Motor neuron (in vitro differentiated cells): ENCODE data around the gene GATA5. TPM values are rescaled to one million over a fixed set of nuclear protein-coding genes. Genes with fewer than 3 reads are reported as not detected.

Experiments used
- ATAC-seq, 8 experiments: fragments of 200-7000 bp; cut with Tn5 transposase; replicated peaks in 6 of 8; 2 replicates each; pipeline ENCODE4 v1.8.0; 2021; ENCODE audit warnings: mild to moderate bottlenecking in 8 of 8, moderate library complexity in 8 of 8
- H3K27ac ChIP-seq, 2 donors: fragments of 250-450 bp; sonication (Bioruptor Pico); 2 replicates each; pipeline ENCODE4 v1.9.0; 2021; ENCODE audit warnings: antibody characterized with exemption in 2 of 2, mild to moderate bottlenecking in 2 of 2, moderate library complexity in 1 of 2
- H3K4me1 ChIP-seq, 2 donors: fragments of 250-450 bp; sonication (Bioruptor Pico); replicated peaks in 1 of 2; 2 replicates each; pipeline ENCODE4 v1.6.1; 2021; ENCODE audit warnings: antibody characterized with exemption in 2 of 2, mild to moderate bottlenecking in 2 of 2, moderate library complexity in 1 of 2
- H3K4me3 ChIP-seq, 5 donors: fragments of 250-450 bp; sonication (Bioruptor Pico); 2 replicates each; pipeline ENCODE4 v1.9.0; 2021; ENCODE audit warnings: antibody characterized with exemption in 5 of 5, mild to moderate bottlenecking in 5 of 5, moderate library complexity in 4 of 5
- WGBS, 10 experiments: fragments of 450-650 bp; shearing (Covaris generic); methylation state at CpG; one replicate each; pipeline ENCODE4 v1.0.0; 2022; 5-methylcytosine and 5-hydroxymethylcytosine counted together
- in situ Hi-C, 9 experiments: fragments of 400-800 bp; cut with MboI; loops; one replicate each; pipeline ENCODE4 v1.15.0; 2021; ENCODE audit warnings: low sequenced_read_pairs in 9 of 9, low pct_unique_long_range_greater_than_20kb in 2 of 9; ENCODE audit not compliant: unreplicated experiment in 9 of 9
- total RNA-seq, 8 experiments: library from RNA; unstranded; fragments of 300-600 nt; gene quantifications; 2 replicates each; pipeline versions ENCODE4 v1.2.3 to v1.2.4, GENCODE V29; 2022

The GATA5 gene
- total RNA-seq, 8 experiments from 2014 or later = 0.11 to 0.58 (median 0.19) TPM; not detected in 2

GRCh38 chr20:62475027-62475771, 596 bp downstream of the GATA5 start:
- no peak overlapping the region for H3K27ac ChIP-seq
- WGBS, 10 experiments = 5 to 13% methylated on average over 6 to 8 of the region's 93 CpGs; no CpG with 5 or more reads in 8 of the 10 experiments
- in situ Hi-C loops = loop anchor here in 2 of 9 experiments (25.0 kb wide), 1 partner anchor 137 kb away; no protein-coding TSS in a partner anchor
- ATAC-seq = no peak
- H3K4me3 ChIP-seq = peak overlapping the region in 3 of 5 donors; percentile 5 to 26 (median 12)
- peaks cover 24 to 26% of the 10 kb centered on the region in 2 donors for H3K4me1 ChIP-seq

GRCh38 chr20:62474604-62475026, 1.2 kb downstream of the GATA5 start:
- no peak overlapping the region for H3K27ac ChIP-seq
- no peak for ATAC-seq
- 0 to 64% (median 7%) methylated on average over 4 to 17 of the region's 25 CpGs; no CpG with 5 or more reads in 2 of the 10 experiments for WGBS, 10 experiments
- no peak overlapping the region for H3K4me3 ChIP-seq
- peaks cover 29 to 31% of the 10 kb centered on the region in 2 donors for H3K4me1 ChIP-seq
- in situ Hi-C loops = loop anchor here in 2 of 9 experiments (25.0 kb wide), 1 partner anchor 138 kb away; no protein-coding TSS in a partner anchor

GRCh38 chr20:62473717-62474603, 1.8 kb downstream of the GATA5 start:
- ATAC-seq = peak; percentile 6 to 51 (median 36)
- Histone ChIP-seq H3K27ac (no peak overlapping the region), H3K4me1 (peaks cover 31% of the 10 kb centered on the region in 2 donors), H3K4me3 (no peak overlapping the region)
- WGBS, 10 experiments = 19 to 100% (median 40%) methylated on average over 1 to 8 of the region's 52 CpGs; no CpG with 5 or more reads in 6 of the 10 experiments
- in situ Hi-C loops = no loop called here

GRCh38 chr20:62472941-62473585, 2.7 kb downstream of the GATA5 start:
- Histone ChIP-seq H3K4me1 (peaks cover 31 to 37% of the 10 kb centered on the region in 2 donors), H3K4me3 (no peak overlapping the region), H3K27ac (no peak overlapping the region)
- ATAC-seq = no peak
- in situ Hi-C loops = no loop called here
- 7 to 80% (median 45%) methylated on average over 1 to 4 of the region's 30 CpGs; no CpG with 5 or more reads in 6 of the 10 experiments for WGBS, 10 experiments

- peaks cover 31 to 37% of the 10 kb centered on the region in 2 donors for H3K4me1 ChIP-seq
- H3K4me3 ChIP-seq = no peak overlapping the region
- 20 to 100% (median 76%) methylated on average over 1 to 9 of the region's 23 CpGs; no CpG with 5 or more reads in 1 of the 10 experiments for WGBS, 10 experiments
- no peak overlapping the region for H3K27ac ChIP-seq
- no peak for ATAC-seq
- in situ Hi-C loops = no loop called here
Measured at GRCh38 chr20:62472138-62472940, 3.5 kb downstream of the GATA5 start.

GRCh38 chr20:62470459-62470858, 5.3 kb downstream of the GATA5 start:
- H3K27ac ChIP-seq = no peak overlapping the region
- H3K4me3 ChIP-seq = no peak overlapping the region
- in situ Hi-C loops = no loop called here
- 0 to 86% methylated on average over 2 to 4 of the region's 12 CpGs; no CpG with 5 or more reads in 8 of the 10 experiments for WGBS, 10 experiments
- ATAC-seq = no peak
- peaks cover 29 to 32% of the 10 kb centered on the region in 2 donors for H3K4me1 ChIP-seq

- Histone ChIP-seq H3K27ac (no peak overlapping the region), H3K4me1 (peaks cover 27 to 29% of the 10 kb centered on the region in 2 donors), H3K4me3 (no peak overlapping the region)
- in situ Hi-C loops = no loop called here
- ATAC-seq = peak in 6 of 8 experiments; percentile 15 to 49 (median 21)
- WGBS, 10 experiments = 0 to 43% (median 17%) methylated on average over 1 to 16 of the region's 18 CpGs; no CpG with 5 or more reads in 3 of the 10 experiments
Measured at GRCh38 chr20:62470001-62470400, 5.8 kb downstream of the GATA5 start.

GRCh38 chr20:62469352-62469751, 6.4 kb downstream of the GATA5 start:
- Histone ChIP-seq H3K4me3 (no peak overlapping the region), H3K4me1 (peaks cover 23 to 26% of the 10 kb centered on the region in 2 donors), H3K27ac (no peak overlapping the region)
- no peak for ATAC-seq
- 55 to 100% methylated on average over 1 to 4 of the region's 17 CpGs; no CpG with 5 or more reads in 8 of the 10 experiments for WGBS, 10 experiments
- in situ Hi-C loops = no loop called here

GRCh38 chr20:62466806-62467537, 8.8 kb downstream of the GATA5 start:
- 0 to 100% (median 80%) methylated on average over 1 to 8 of the region's 19 CpGs; no CpG with 5 or more reads in 3 of the 10 experiments for WGBS, 10 experiments
- Histone ChIP-seq H3K27ac (no peak overlapping the region), H3K4me1 (peaks cover 27 to 30% of the 10 kb centered on the region in 2 donors), H3K4me3 (no peak overlapping the region)
- in situ Hi-C loops = no loop called here
- ATAC-seq = peak in 1 of 8 experiments; percentile 14

- WGBS, 10 experiments = 33 to 100% (median 90%) methylated on average over 1 to 8 of the region's 48 CpGs; no CpG with 5 or more reads in 7 of the 10 experiments
- H3K4me1 ChIP-seq = peaks cover 32% of the 10 kb centered on the region in 2 donors
- no peak overlapping the region for H3K4me3 ChIP-seq
- in situ Hi-C loops = no loop called here
- H3K27ac ChIP-seq = no peak overlapping the region
- peak in 5 of 8 experiments; percentile 25 to 60 (median 53) for ATAC-seq
Measured at GRCh38 chr20:62466072-62466760, 9.6 kb downstream of the GATA5 start.

- no peak for ATAC-seq
- no peak overlapping the region for H3K27ac ChIP-seq
- in situ Hi-C loops = no loop called here
- H3K4me1 ChIP-seq = peaks cover 38 to 39% of the 10 kb centered on the region in 2 donors
- no peak overlapping the region for H3K4me3 ChIP-seq
- WGBS, 10 experiments = 100% methylated on average over 1 of the region's 10 CpGs; no CpG with 5 or more reads in 9 of the 10 experiments
Measured at GRCh38 chr20:62464990-62465389, 10.8 kb downstream of the GATA5 start.
